Bronchial smooth muscle cell (primary cell): ENCODE results near the gene BAZ2B. TPM values are rescaled to one million over a fixed set of nuclear protein-coding genes. Genes with fewer than 3 reads are reported as not detected.

Experiments
- total RNA-seq: library from RNA; depleted of rRNA; stranded (reverse); fragments of >200 nt; gene quantifications from 2 replicates; pipeline ENCODE4 v1.2.1, GENCODE V29; 2014

BAZ2B gene, protein sequence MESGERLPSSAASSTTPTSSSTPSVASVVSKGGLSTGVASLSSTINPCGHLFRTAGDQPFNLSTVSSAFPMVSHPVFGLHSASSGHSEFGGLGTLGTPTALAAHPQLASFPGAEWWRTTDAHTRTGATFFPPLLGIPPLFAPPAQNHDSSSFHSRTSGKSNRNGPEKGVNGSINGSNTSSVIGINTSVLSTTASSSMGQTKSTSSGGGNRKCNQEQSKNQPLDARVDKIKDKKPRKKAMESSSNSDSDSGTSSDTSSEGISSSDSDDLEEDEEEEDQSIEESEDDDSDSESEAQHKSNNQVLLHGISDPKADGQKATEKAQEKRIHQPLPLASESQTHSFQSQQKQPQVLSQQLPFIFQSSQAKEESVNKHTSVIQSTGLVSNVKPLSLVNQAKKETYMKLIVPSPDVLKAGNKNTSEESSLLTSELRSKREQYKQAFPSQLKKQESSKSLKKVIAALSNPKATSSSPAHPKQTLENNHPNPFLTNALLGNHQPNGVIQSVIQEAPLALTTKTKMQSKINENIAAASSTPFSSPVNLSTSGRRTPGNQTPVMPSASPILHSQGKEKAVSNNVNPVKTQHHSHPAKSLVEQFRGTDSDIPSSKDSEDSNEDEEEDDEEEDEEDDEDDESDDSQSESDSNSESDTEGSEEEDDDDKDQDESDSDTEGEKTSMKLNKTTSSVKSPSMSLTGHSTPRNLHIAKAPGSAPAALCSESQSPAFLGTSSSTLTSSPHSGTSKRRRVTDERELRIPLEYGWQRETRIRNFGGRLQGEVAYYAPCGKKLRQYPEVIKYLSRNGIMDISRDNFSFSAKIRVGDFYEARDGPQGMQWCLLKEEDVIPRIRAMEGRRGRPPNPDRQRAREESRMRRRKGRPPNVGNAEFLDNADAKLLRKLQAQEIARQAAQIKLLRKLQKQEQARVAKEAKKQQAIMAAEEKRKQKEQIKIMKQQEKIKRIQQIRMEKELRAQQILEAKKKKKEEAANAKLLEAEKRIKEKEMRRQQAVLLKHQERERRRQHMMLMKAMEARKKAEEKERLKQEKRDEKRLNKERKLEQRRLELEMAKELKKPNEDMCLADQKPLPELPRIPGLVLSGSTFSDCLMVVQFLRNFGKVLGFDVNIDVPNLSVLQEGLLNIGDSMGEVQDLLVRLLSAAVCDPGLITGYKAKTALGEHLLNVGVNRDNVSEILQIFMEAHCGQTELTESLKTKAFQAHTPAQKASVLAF (N-terminal part only)
- total RNA-seq, result 53.0 and 65.8 TPM in 2 replicates

DNA sequence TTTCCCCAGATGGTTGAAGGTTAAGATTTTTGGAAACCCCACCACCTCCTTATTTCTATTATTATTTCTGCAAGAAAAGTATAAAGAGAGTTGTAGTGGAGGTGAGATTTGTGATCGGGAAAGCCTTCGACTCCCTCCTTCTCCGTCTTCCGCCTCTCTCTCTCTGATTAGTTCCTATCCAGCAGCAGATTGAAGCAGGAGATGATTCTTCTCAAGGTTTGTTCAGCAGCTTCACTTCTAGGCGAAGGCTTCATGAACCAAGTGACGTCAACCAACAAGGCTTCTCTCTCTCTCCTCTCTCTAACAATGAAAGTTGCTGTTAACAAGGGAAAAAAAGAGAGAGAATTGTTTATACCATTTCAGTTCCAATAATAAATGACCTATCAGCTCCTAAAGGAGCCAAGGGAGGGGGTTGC is at the start of gene BAZ2B:
BAZ2B (minus strand) TSS at position 263 of the 416 bp plus-strand sequence. CDS start 137,829 bp downstream, outside the sequence.

GRCh38 chr2:159285929-159286708 is 330.2 kb downstream of the BAZ2B start, which contains the start of gene WDSUB1:
Gene WDSUB1 (minus strand): TSS chr2:159286703. CDS start chr2:159283069, 3,634 bp downstream.

Other genes with a start within 250 kb of the BAZ2B start
- 51.3 and 61.5 TPM in 2 replicates for gene MARCHF7, start 96.0 kb upstream of the BAZ2B start, total RNA-seq
- gene CD302, start 181.7 kb upstream of the BAZ2B start, total RNA-seq, result 3.9 and 4.3 TPM in 2 replicates